Stimulated activated CD4-positive, alpha-beta T cell treated with anti-CD3 and anti-CD28 coated beads, Interleukin-12 subunit alpha, Interleukin-12 subunit beta, amount 100 ng/mL, for 4 hours (primary cell): Measurements from ENCODE around the gene CDYL2.

Experiments used
- DNase-seq: peaks from one replicate; pipeline ENCODE4 v3.0.0-alpha.2; 2020

The CDYL2 gene

GRCh38 chr16:80618862-80619648 lies 185.3 kb downstream of the CDYL2 start:
- DNase-seq: no peak

DNA sequence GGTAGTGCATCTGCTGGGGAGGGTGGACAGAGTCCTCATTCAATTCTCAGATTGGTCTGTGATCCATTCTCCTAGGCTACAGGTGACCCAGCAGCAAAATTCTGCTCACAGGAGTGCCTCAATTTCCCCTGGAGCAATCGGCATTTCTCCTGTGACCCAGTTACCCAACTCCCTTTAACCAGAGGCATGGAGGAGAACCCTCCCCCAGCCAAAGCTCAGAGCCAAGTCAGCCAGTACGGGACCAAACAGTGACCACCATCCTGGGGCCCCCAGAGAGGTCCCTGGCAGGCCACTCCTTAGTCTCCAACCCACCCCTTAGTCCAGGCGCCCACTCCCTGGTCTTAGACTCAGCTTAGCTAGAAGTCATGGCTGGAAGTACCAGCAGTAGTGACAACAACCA lies 188.0 kb downstream of the CDYL2 start:
- DNase-seq: no peak

GRCh38 chr16:80615735-80616134 lies 188.7 kb downstream of the CDYL2 start:
- no peak for DNase-seq

DNA sequence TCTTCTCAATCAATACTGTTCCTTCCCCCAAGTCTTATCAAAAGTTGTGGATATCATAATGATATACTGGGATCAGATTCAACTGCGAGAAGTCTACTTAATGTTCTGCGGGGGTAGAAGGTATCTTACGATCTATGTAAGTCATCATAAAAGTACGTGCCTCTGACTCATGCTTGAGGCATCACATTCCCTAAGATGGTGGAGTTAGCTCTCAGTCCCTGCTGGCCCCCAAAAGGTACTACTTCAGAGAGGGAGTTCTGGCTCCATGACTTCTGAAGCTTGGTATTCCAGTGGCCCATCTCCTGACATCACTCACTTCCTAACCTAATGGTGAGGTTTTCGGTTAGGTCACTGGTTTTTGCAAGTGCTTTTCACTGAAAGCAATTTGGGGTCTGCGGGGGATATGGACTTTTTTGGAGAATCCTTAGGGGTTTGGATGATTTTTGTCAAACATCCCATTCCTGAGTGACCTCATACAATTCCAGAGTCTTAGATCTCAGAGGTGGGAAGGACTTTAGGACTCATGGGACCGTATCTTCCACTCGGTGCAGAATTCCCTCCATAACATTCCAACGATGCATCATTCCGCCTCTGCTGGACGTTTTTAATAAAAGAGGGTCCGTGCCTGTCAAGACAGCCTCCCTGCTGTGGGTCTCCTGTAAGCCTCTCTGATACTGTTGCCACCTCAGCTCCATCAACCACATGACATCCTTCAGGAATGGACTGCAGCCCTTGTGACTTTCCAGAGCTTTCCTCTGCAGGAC lies 189.3 kb downstream of the CDYL2 start:
- no peak for DNase-seq

- DNase-seq: no peak
These were observed 191.9 kb downstream of the CDYL2 start for GRCh38 chr16:80612461-80613017.

GRCh38 chr16:80611930-80612327 lies 192.5 kb downstream of the CDYL2 start:
- DNase-seq: no peak

DNA sequence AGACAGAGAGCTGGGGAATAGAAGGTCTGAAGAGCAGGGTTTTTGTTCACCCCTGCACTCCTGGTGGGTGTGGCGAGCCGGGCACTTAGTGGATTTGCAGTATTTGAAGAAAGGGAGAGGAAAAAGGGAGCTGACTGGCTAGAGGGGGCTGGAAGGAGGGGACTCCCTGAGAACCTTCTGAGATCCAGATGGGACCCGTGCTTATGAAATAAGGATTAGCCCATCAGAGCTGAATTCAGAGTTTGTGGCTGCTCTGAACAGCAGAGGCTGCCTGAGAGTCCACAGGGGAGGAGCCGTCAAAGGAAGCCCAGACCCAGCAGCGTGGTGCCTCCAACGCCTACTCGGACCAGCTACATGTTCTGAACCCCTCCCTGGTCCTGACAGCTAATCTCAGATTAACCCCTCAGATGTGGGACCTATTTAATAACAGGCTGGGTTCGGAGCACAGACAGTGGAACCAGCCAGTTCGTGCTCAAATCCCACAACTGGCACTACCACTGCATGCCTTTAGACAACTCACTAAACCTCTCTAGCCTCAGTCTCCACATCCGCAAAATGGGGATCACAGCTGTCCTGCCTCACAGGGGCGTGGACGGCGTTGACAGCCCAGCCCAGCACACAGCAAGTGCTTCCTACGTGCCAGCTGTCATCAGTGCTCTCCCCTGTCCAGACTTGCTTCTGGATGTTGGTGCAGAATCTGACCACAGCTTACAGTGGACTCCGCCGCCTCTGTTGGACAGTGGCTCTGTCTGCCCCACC lies 193.0 kb downstream of the CDYL2 start:
- DNase-seq: no peak

DNA sequence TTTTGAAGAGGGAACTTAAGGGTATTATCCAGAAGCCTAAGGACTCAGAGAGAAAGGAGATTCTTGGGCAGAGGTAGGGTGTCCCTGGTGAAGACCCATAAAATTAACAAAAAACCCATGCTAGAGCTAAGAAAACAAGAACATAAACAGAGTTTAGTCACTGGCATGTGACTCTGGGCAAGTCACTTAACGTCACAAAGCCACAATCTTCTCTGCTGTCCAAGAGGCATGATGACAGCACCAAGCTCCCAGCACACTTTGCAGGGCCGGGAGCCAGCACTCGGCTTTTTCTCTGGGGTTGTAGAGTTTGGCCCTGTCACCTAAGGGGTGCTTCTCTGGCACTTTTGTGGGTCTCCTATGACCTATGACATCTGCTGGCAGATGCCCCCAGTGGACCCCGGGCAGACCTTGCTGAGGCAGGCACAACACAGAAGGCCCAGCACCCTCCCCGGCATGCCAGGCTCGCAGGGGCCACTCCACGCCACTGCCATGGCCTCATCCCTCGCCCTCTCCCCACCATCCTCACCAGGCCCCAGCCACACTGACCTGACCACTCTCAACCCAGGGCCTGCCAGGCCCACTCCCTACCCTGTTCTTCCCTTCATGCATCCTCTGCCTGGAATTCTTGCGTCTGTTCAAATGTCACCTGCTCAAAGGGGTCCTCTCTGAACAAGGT lies 193.8 kb downstream of the CDYL2 start:
- no peak for DNase-seq

DNA sequence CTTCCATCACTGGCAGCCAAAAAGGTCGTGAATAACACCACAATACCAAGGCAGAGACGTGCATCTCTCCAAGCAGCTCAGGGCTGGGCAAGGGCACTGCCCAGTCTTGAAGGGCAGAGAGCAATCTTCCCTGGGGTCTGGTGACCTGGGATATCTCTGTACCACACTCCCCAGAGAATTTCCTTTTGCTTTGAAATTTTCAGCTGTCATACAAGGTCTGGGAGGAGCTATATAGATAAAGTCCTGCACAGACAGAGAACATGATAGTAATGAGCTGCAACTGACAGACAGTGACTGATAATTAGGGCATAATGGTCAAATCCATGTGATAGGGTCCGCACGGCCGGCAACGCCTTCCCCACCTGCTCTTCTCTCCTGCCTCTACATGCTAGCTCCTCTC lies 195.5 kb downstream of the CDYL2 start:
- DNase-seq: no peak

DNA sequence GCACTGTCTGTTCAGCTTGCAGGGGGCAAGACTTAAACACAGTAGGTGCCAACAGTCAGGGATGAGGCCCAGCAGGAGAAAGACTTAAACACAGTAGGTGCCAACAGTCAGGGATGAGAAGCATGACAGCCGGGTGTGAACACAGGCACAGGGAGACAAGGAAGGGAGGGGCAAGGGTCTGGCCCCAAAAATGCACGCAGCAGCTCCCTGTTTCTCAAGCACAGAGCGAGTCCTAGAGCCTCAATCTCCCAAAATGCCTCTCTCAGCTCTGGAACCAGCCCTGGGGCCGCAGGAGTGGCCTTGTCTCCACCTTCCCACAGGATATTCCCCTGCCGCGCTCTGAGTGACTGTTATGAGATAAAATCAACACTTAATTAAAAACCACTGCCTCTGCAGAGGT lies 197.2 kb downstream of the CDYL2 start:
- DNase-seq: no peak

GRCh38 chr16:80606221-80606766 lies 198.1 kb downstream of the CDYL2 start:
- no peak for DNase-seq

DNA sequence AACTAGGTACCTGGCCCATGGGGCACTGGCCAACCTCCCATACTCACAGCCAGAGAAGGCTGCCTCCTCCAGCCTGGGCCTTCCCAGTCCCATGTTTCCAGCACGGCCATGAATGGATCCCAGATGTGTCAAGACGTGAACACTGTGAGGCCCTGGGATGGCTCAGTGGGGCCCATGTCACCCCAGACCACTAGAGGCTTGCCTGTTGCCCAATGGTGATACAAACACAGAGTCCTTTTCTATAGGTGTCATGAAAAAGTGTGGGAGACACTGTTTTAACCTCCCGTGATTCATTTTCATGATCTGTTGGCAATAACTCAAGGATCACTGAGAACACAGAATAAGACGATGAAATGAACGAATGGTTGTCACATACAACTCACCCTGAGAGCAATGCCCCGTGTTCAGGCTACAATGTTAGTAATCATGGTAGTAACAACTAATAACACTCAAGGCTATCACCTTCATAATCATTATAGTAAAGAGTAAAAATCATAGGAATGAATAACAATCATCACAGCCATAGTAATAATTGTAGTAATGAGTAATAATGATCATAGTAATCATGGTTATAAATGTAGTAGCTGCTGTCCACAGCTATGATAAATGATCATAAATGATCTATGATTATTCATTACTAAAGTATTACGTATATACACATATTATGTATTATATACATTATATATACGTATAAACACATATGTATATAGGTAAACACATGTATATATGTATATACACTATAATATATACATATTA lies 199.6 kb downstream of the CDYL2 start:
- DNase-seq: no peak

GRCh38 chr16:80602894-80603293 lies 201.5 kb downstream of the CDYL2 start:
- DNase-seq: no peak

- no peak for DNase-seq
These were observed 203.2 kb downstream of the CDYL2 start for GRCh38 chr16:80601182-80601581.

DNA sequence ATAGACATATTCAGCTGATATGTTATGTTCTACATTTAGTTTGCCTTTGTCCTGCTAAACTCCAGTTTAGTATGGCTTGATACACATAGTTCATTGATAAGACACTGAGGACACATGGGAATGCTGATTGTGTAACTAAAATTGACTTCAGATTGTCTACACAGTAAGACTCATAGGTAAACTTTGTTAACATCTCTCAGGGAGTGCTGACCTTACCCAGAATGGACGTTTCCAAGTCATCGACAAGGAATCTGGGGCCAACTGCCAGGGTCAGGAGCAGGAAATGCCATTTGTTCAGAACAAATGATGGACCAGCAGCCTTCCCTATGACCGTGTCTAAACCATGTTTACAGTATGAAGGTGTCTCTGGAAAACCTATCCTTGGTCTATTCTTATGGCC lies 204.9 kb downstream of the CDYL2 start:
- DNase-seq: no peak

DNA sequence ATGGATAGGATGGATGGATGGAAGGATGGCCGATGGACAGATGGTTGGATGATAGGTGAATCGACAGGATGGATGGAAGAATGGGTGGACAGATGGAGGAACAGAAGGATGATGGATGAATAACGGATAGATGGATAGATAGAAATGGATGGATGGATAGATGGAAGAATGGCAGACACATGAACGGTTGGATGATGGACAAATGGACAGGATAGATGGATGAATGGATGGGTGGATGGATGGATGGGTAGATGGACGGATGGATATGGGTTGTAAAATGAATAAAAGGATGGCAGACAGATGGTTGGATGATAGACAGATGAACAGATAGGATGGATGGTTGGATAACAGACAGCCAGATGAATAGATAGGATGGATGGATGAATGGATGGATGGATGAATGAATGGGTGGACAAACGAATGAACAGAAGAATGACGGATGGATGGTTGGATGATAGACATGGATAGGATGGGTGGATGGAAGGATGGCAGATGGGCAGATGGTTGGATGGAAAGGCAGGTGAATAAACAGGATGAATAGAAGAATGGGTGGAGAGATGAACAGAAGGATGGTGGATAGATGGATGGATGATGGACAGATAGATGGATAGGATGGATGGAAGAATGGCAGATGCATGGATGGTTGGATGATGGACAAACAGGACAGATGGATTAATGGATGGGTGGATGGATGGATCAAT lies 207.7 kb downstream of the CDYL2 start:
- no peak for DNase-seq

DNA sequence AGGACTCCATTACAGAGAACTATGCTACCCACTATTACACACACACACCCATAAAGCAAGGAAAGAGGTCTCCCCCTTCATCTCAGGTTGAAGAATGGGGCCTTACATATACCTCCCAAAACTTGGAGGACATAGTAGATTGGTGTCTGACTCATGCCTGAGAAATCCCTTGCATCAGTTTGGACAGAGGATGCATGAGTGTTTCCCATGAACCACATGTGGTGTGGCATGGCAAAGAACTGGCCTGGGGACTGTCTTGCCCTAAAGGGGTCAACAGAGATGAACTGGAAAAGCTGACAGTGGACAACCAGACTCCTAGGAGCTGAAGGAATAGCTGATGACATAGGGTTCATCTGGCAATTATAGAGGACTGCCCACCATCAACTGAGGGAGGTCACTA lies 209.6 kb downstream of the CDYL2 start:
- no peak for DNase-seq

DNA sequence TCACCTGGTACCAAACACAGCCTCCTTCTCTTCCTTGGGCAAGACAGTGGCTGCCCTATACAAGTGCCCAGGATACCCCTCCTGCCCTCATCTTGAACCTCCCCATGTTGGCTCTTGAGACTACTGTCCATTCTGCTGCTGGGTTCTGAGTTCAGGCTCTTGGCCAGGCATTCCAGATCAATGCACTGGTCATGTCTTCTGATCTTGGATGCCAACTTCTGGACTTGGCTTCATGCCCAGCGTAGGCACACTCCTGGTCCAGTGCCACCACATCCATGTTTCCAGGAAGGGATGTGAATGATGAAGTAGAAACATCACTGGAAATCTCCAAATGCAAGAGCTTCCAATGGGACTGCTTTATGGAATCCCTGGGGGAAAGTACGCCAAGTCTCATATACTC lies 212.1 kb downstream of the CDYL2 start:
- DNase-seq: no peak

DNA sequence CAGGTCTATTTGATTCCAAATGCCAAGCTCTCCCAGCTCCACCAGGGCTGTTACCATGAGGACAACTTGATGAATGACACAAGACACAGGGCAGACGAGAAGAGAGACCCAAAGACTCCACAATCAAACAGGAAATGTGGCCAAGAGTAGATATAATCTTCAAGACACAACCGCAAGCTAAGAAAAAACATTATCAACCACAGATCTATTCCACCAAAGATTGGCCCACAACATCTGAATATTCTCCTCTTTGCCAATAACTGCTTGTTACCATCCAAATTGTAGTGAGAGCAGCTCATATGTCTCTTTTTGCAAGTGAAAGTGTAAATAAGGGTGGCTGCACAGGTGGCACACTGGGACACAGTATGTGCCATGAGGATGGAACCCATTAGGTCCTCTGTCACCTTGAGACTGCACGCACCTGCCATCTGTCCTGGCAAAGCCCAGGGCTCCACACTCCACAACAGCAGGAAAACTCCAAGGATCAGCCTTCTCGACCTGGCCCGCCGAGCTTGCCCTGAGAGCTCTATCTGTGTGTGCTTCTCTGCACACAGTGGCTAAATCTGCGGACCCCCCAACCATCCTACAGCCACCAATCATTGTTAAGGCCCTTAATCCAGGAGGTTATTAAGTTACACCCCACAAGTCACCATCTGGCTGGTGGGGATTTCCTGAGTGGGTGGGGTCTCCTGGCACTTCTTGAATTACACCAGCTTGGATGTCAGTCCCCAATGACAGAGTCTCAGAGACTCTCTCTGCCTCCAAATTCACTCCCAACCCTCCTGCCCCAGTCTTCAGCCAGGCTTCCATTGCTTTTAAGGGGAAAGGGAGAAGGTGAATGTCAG lies 213.1 kb downstream of the CDYL2 start:
- DNase-seq: no peak

- DNase-seq: no peak
These were observed 217.3 kb downstream of the CDYL2 start for GRCh38 chr16:80587071-80587470.
